Caco-2 (cell line): ENCODE data around the gene MUC20. TPM values are rescaled to one million over a fixed set of nuclear protein-coding genes. Genes with fewer than 3 reads are reported as not detected.
"Not testable (repeated sequence)": the region's sequence is repeated elsewhere in the genome, so short reads cannot be mapped to it uniquely, and the experiment has no call there.

Source experiments
- BruUV-seq: library from RNA; stranded (reverse); fragments of 400-500 nt; replicated peaks from 2 replicates; lab custom pipeline; 2021; lab: Mats Ljungman, UMichigan
- CTCF ChIA-PET: fragments of 300-600 bp; sonication (Branson Sonifier 250); formaldehyde crosslinking; loops from one replicate; lab custom pipeline; 2022; ENCODE audit warnings: antibody characterized with exemption; lab: Charles Lee
- POLR2A ChIA-PET: fragments of 300-600 bp; sonication (Branson Sonifier 250); formaldehyde crosslinking; loops from one replicate; lab custom pipeline; 2022; ENCODE audit warnings: antibody characterized with exemption; lab: Charles Lee
- DNase-seq, 2 experiments: peaks; one replicate each; pipeline versions ENCODE4 v3.0.0 to v3.0.0-alpha.2; 2020 to 2022
- H3K27me3 ChIP-seq: replicated peaks from 2 replicates; pipeline ENCODE4 v1.6.0; 2011; ENCODE audit warnings: low read length; ENCODE audit not compliant: control insufficient read depth, insufficient read depth
- H3K36me3 ChIP-seq: 2 replicates; pipeline ENCODE4 v1.5.1; 2011; ENCODE audit warnings: low read length; ENCODE audit not compliant: control insufficient read depth, insufficient read depth
- H3K4me1 ChIP-seq: fragments of 250-450 bp; sonication (Bioruptor Pico); 2 replicates; pipeline ENCODE4 v1.5.1; 2020; ENCODE audit warnings: mild to moderate bottlenecking
- H3K4me3 ChIP-seq: 2 replicates; pipeline ENCODE4 v1.5.1; 2011; ENCODE audit warnings: low read depth, mild to moderate bottlenecking, control low read depth, low read length
- H3K9me3 ChIP-seq: fragments of 250-450 bp; sonication (Bioruptor Pico); 2 replicates; pipeline ENCODE4 v1.5.1; 2020; ENCODE audit warnings: mild to moderate bottlenecking, moderate library complexity
- H3K27ac Mint-ChIP-seq: one replicate; pipeline ENCODE4 v1.8.0; 2022; ENCODE audit warnings: mixed read lengths; ENCODE audit not compliant: unreplicated experiment
- H3K27me3 Mint-ChIP-seq: one replicate; pipeline ENCODE4 v1.8.0; 2022; ENCODE audit warnings: mixed read lengths; ENCODE audit not compliant: insufficient read depth, unreplicated experiment
- H3K36me3 Mint-ChIP-seq: one replicate; pipeline ENCODE4 v1.8.0; 2022; ENCODE audit warnings: mild to moderate bottlenecking, mixed read lengths; ENCODE audit not compliant: insufficient read depth, unreplicated experiment
- H3K4me1 Mint-ChIP-seq: one replicate; pipeline ENCODE4 v1.8.0; 2022; ENCODE audit warnings: low read depth, mixed read lengths; ENCODE audit not compliant: unreplicated experiment
- H3K4me3 Mint-ChIP-seq: one replicate; pipeline ENCODE4 v1.8.0; 2022; ENCODE audit warnings: mild to moderate bottlenecking, moderate library complexity, mixed read lengths; ENCODE audit not compliant: unreplicated experiment
- H3K9me3 Mint-ChIP-seq: one replicate; pipeline ENCODE4 v1.8.0; 2022; ENCODE audit warnings: mixed read lengths; ENCODE audit not compliant: unreplicated experiment
- CTCF ChIP-seq, 2 experiments: fragments of 200-600 bp in 1 of 2; IDR thresholded peaks; 1 replicate in 1 of 2; 2 replicates in 1 of 2; pipeline versions ENCODE4 v1.5.1 to v1.8.0; 2011 to 2022; ENCODE audit warnings: antibody characterized with exemption in 1 of 2, control low read depth in 1 of 2, inconsistent platforms in 1 of 2, low read depth in 1 of 2, low read length in 1 of 2, mild to moderate bottlenecking in 1 of 2, moderate library complexity in 1 of 2; ENCODE audit not compliant: insufficient read depth in 1 of 2, severe bottlenecking in 1 of 2, unreplicated experiment in 1 of 2
- intact Hi-C: fragments of 100-400 bp; cut with micrococcal nuclease; formaldehyde crosslinking; loops from one replicate; pipeline ENCODE4 v1.10.0; 2022; ENCODE audit not compliant: unreplicated experiment
- microRNA-seq: library from miRNA; unstranded; fragments of <30 nt; microRNA quantifications from one replicate; pipeline ENCODE4 v1.2.0, GENCODE V29; 2022
- total RNA-seq: library from RNA; stranded (reverse); gene quantifications from 2 replicates; pipeline ENCODE4 v1.2.3, GENCODE V29; 2022

MUC20 gene
- total RNA-seq, 1 experiment from 2014 or later: 0.88 TPM

- POLR2A ChIA-PET: no interaction called here
- intact Hi-C loops: no loop called here
These were observed 57.2 kb downstream of the MUC20 start for GRCh38 chr3:195777975-195778374.

GRCh38 chr3:195781236-195781635 is 60.5 kb downstream of the MUC20 start:
- H3K4me3 ChIP-seq, H3K4me1 Mint-ChIP-seq, intact Hi-C loops, H3K36me3 Mint-ChIP-seq, H3K27ac Mint-ChIP-seq, H3K36me3 ChIP-seq, DNase-seq, POLR2A ChIA-PET, H3K4me3 Mint-ChIP-seq, H3K4me1 ChIP-seq, BruUV-seq, CTCF ChIA-PET, H3K27me3 ChIP-seq, H3K9me3 ChIP-seq: not testable (repeated sequence)
- H3K27me3 Mint-ChIP-seq: peaks cover 12% of the 10 kb centered on the region
- H3K9me3 Mint-ChIP-seq: peaks cover 64% of the 10 kb centered on the region

More at GRCh38 chr3:195777975-195778374, 57.2 kb downstream of the MUC20 start:
- CTCF ChIA-PET: no interaction called here
- Mint-ChIP-seq H3K36me3 (no peaks in the 10 kb centered on the region), H3K4me3 (no peak overlapping the region), H3K4me1 (no peaks in the 10 kb centered on the region), H3K27me3 (no peaks in the 10 kb centered on the region), H3K9me3 (peaks cover 44% of the 10 kb centered on the region), H3K27ac (no peak overlapping the region)
- Histone ChIP-seq H3K4me1 (no peaks in the 10 kb centered on the region), H3K4me3 (no peak overlapping the region), H3K9me3 (no peaks in the 10 kb centered on the region), H3K27me3 (no peaks in the 10 kb centered on the region), H3K36me3 (no peaks in the 10 kb centered on the region)
- no peak for DNase-seq
- no peak for TF ChIP-seq CTCF (IDR thresholded peaks at IDR 0.05; ENCODE audit: insufficient read depth in 1 of 2, low read depth in 1 of 2, low read length in 1 of 2, severe bottlenecking in 1 of 2, unreplicated experiment in 1 of 2)
- no TSS peak for BruUV-seq

Small RNA genes lying within 50 kb of the gene (microRNA-seq; reads per million reads assigned to microRNA genes)
- 1.1 reads per million for gene MIR570

Other genes starting within 250 kb of the MUC20 start
- 135 and 150 TPM in 2 replicates for gene PPP1R2, start 177.7 kb upstream of the MUC20 start, total RNA-seq
- gene APOD, start 137.0 kb upstream of the MUC20 start, total RNA-seq: 62.0 and 101 TPM in 2 replicates
- 0.21 and 0.36 TPM in 2 replicates for gene MUC4, start 91.0 kb downstream of the MUC20 start, total RNA-seq
- 36.0 and 37.9 TPM in 2 replicates for gene TNK2, start 187.6 kb downstream of the MUC20 start, total RNA-seq